Sigmoid colon (tissue), 7 donors: ENCODE data around the gene PLCB2. TPM values are rescaled to one million over a fixed set of nuclear protein-coding genes. Genes with fewer than 3 reads are reported as not detected.

ENCODE experiments used
- DNase-seq: peaks from one replicate; pipeline ENCODE4 v3.0.0-alpha.2; 2019
- H3K27ac ChIP-seq, 4 donors: fragments of 200-600 bp; sonication (generic); one replicate each; pipeline ENCODE4 v1.5.1; 2016 to 2019; ENCODE audit warnings: mild to moderate bottlenecking in 1 of 4
- H3K27me3 ChIP-seq, 3 donors: fragments of 200-600 bp; sonication (generic); one replicate each; pipeline ENCODE4 v1.5.1; 2019; ENCODE audit warnings: mild to moderate bottlenecking in 1 of 3
- H3K36me3 ChIP-seq, 4 donors: fragments of 200-600 bp; sonication (generic); one replicate each; pipeline ENCODE4 v1.5.1; 2016 to 2019
- H3K4me1 ChIP-seq, 4 donors: fragments of 200-600 bp; sonication (generic); one replicate each; pipeline ENCODE4 v1.5.1; 2017 to 2019
- H3K4me3 ChIP-seq, 4 donors: fragments of 200-600 bp; sonication (generic); one replicate each; pipeline ENCODE4 v1.5.1; 2017 to 2019; ENCODE audit warnings: mild to moderate bottlenecking in 2 of 4, moderate library complexity in 1 of 4
- H3K9me3 ChIP-seq, 4 donors: fragments of 200-600 bp in 3 of 4; sonication (generic) in 3 of 4; one replicate each; pipeline versions ENCODE4 v1.5.1 to v1.6.1; 2013 to 2019
- CTCF ChIP-seq, 4 experiments: fragments of 450-650 bp in 3 of 4; fragments of 200-600 bp in 1 of 4; IDR thresholded peaks; one replicate each; pipeline ENCODE4 v1.5.1; 2016 to 2019; ENCODE audit warnings: antibody characterized with exemption in 4 of 4, mild to moderate bottlenecking in 3 of 4, moderate library complexity in 2 of 4
- EP300 ChIP-seq, 4 donors: sonication (generic); formaldehyde crosslinking; IDR thresholded peaks; one replicate each; pipeline ENCODE4 v1.6.1; 2017; ENCODE audit warnings: antibody characterized with exemption in 4 of 4
- POLR2A ChIP-seq, 2 donors: fragments of 450-650 bp; IDR thresholded peaks; one replicate each; pipeline ENCODE4 v1.6.1; 2016; ENCODE audit warnings: antibody characterized with exemption in 2 of 2, mild to moderate bottlenecking in 2 of 2, moderate library complexity in 2 of 2
- POLR2AphosphoS5 ChIP-seq, 4 donors: sonication (generic); formaldehyde crosslinking; IDR thresholded peaks; one replicate each; pipeline ENCODE4 v1.6.1; 2017; ENCODE audit warnings: antibody characterized with exemption in 4 of 4
- WGBS, 2 donors: extraction: QIAGEN DNeasy Blood & Tissue Kit; methylation state at CpG; one replicate each; pipeline ENCODE4 v1.1.7; 2013; 5-methylcytosine and 5-hydroxymethylcytosine counted together
- intact Hi-C: fragments of 100-400 bp; cut with DNase I; formaldehyde crosslinking; loops from one replicate; pipeline ENCODE4 v1.15.1; 2023
- polyA plus RNA-seq, 3 donors: library from polyadenylated mRNA; stranded (reverse); fragments of 200-250 nt; gene quantifications; one replicate each; pipeline ENCODE4 v1.2.3, GENCODE V29; 2013
- total RNA-seq, 4 donors: library from RNA; depleted of rRNA; stranded (reverse); fragments of >200 nt; gene quantifications; one replicate each; pipeline ENCODE4 v1.1.0, GENCODE V29; 2016
- donor health status: healthy with polysubstance abuse.
- donor health status: Bipolar disorder and iron deficiency.
- donor health status: healthy.

PLCB2 gene
- total and polyA plus RNA-seq, 7 donors, result 2.4 to 27.5 (median 7.2) TPM

- H3K36me3 ChIP-seq, result no peaks in the 10 kb centered on the region
- DNase-seq, result no peak
- H3K9me3 ChIP-seq, result no peaks in the 10 kb centered on the region
- no peak overlapping the region for H3K4me3 ChIP-seq
- TF ChIP-seq CTCF (IDR thresholded peaks at IDR 0.05) (no peak), POLR2AphosphoS5 (IDR thresholded peaks at IDR 0.05) (no peak), EP300 (IDR thresholded peaks at IDR 0.05) (no peak), POLR2A (IDR thresholded peaks at IDR 0.05) (no peak)
- H3K27me3 ChIP-seq, result peaks cover 0 to 29% (median 0%) of the 10 kb centered on the region in 3 donors
- intact Hi-C loops, result no loop called here
- no peak overlapping the region for H3K27ac ChIP-seq
- peaks cover 0 to 13% (median 7%) of the 10 kb centered on the region in 4 donors for H3K4me1 ChIP-seq
- 83 to 90% methylated on average over 9 of the region's 9 CpGs for WGBS, 2 donors
These were observed 49.9 kb downstream of the PLCB2 start for GRCh38 chr15:40257656-40258450.

GRCh38 chr15:40256638-40257235 is 51.0 kb downstream of the PLCB2 start:
- Histone ChIP-seq H3K27ac (no peak overlapping the region), H3K27me3 (peaks cover 0 to 33% (median 0%) of the 10 kb centered on the region in 3 donors), H3K9me3 (no peaks in the 10 kb centered on the region), H3K4me3 (no peak overlapping the region), H3K4me1 (peaks cover 0 to 18% (median 15%) of the 10 kb centered on the region in 4 donors), H3K36me3 (no peaks in the 10 kb centered on the region)
- WGBS, 2 donors, result 92 to 93% methylated on average over 17 of the region's 17 CpGs
- no peak for DNase-seq
- intact Hi-C loops, result no loop called here
- TF ChIP-seq CTCF (IDR thresholded peaks at IDR 0.05) (no peak), POLR2AphosphoS5 (IDR thresholded peaks at IDR 0.05) (no peak), POLR2A (IDR thresholded peaks at IDR 0.05) (no peak), EP300 (IDR thresholded peaks at IDR 0.05) (no peak)

GRCh38 chr15:40255033-40255432 is 52.7 kb downstream of the PLCB2 start:
- peaks cover 0 to 33% (median 0%) of the 10 kb centered on the region in 3 donors for H3K27me3 ChIP-seq
- WGBS, 2 donors, result 42 to 83% methylated on average over 4 of the region's 4 CpGs

GRCh38 chr15:40254452-40254851 is 53.3 kb downstream of the PLCB2 start:
- intact Hi-C loops, result no loop called here
- 95 to 96% methylated on average over 3 of the region's 3 CpGs for WGBS, 2 donors

More at GRCh38 chr15:40255033-40255432, 52.7 kb downstream of the PLCB2 start:
- Histone ChIP-seq H3K36me3 (no peaks in the 10 kb centered on the region), H3K27ac (no peak overlapping the region), H3K4me3 (no peak overlapping the region), H3K9me3 (no peaks in the 10 kb centered on the region), H3K4me1 (peaks cover 0 to 18% (median 15%) of the 10 kb centered on the region in 4 donors)
- intact Hi-C loops, result no loop called here
- DNase-seq, result no peak
- TF ChIP-seq POLR2A (IDR thresholded peaks at IDR 0.05), result no peak
- no peak for TF ChIP-seq CTCF (IDR thresholded peaks at IDR 0.05)
- TF ChIP-seq POLR2AphosphoS5 (IDR thresholded peaks at IDR 0.05), result no peak
- TF ChIP-seq EP300 (IDR thresholded peaks at IDR 0.05), result no peak

More at GRCh38 chr15:40254452-40254851, 53.3 kb downstream of the PLCB2 start:
- Histone ChIP-seq H3K9me3 (no peaks in the 10 kb centered on the region), H3K4me1 (peaks cover 0 to 18% (median 15%) of the 10 kb centered on the region in 4 donors), H3K27me3 (peaks cover 0 to 33% (median 0%) of the 10 kb centered on the region in 3 donors), H3K36me3 (no peaks in the 10 kb centered on the region), H3K27ac (no peak overlapping the region), H3K4me3 (no peak overlapping the region)
- TF ChIP-seq CTCF (IDR thresholded peaks at IDR 0.05) (no peak), POLR2A (IDR thresholded peaks at IDR 0.05) (no peak), POLR2AphosphoS5 (IDR thresholded peaks at IDR 0.05) (no peak), EP300 (IDR thresholded peaks at IDR 0.05) (no peak)
- no peak for DNase-seq
